ENCODE measurements around the gene ALPP.

ALPP gene

DNA sequence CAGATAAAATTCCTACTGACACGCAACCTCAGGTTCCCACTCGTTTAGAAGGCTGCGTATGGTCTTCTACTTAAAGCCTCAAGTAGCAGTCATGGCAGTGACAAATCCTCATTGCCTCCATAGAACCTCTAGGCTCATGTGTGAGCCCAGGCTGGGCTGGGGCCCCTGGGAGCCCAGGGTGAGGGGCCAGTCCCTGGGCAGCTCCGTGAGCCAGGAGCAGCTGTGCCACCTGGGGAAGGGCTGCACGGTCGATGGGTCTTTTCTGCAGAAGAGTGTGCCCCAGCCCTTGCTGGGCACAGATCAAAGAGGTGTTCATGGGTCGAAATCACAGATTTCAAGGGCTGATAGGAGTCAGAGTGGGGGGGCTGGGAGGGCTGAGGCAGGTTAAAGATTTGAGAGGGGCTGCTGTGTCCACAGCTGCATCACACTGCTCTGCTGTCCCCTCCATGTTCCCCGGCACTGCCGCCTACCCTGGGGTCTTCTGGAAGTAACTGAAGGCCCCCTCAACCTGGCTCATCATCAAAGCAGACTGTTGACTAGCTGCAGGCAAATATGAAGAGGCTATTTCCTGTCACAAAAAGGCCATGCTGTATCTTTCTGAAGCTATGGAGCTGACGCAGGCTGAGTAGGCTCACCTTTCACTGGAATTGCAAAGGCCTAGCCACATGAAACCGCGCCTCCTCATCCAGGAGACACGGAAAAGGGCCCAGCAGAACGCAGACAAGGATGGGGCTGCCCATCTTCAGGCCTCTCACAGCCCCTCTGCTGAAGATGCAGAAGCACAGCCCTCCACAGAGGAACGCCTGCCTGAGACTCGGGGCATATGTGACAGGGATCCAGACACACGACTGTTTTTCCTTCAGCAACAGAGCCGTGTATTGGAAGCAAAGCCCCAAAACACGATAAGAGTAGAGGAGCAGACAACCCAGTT is 35.7 kb upstream of the ALPP start:
- H3K9me3 ChIP-seq (ENCODE audit: control insufficient read depth, insufficient read depth, low read depth, low read length), result no peaks in the 10 kb centered on the region
- no peak overlapping the region for H3K9ac ChIP-seq (ENCODE audit: low read length)
- H3K27ac ChIP-seq (ENCODE audit: low read depth, low read length), result no peak overlapping the region
- H3K36me3 ChIP-seq (ENCODE audit: control insufficient read depth, insufficient read depth, low read length), result no peaks in the 10 kb centered on the region
- H3K4me1 ChIP-seq (ENCODE audit: control insufficient read depth, insufficient read depth, low read length), result peaks cover 3% of the 10 kb centered on the region; the same call in 1 of the 2 replicates
- H3K4me3 ChIP-seq (ENCODE audit: low read depth, low read length), result no peak overlapping the region
- H3K27me3 ChIP-seq (ENCODE audit: control insufficient read depth, insufficient read depth, low read length), result no peaks in the 10 kb centered on the region

DNA sequence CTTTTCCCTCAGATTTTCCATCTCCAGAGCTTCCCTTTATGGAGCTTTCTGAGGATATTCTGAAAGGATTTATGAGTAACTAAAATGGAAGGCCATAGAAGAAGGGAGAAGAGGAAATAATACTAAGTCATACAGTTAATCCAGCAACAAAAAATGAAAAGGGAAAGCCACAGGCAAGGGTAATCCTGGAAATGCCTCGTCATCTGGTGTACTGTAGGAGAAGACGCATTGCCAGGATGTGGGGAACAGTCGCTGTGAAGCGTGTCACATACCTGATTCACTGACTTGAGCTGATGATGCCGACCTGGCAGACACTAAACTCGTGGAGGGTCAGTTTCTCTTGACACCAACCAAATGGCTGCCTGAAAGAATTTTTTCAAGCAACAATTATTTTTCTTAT is 34.7 kb upstream of the ALPP start:
- H3K27me3 ChIP-seq (ENCODE audit: control insufficient read depth, insufficient read depth, low read length), result no peaks in the 10 kb centered on the region
- H3K9ac ChIP-seq (ENCODE audit: low read length), result no peak overlapping the region
- no peak overlapping the region for H3K27ac ChIP-seq (ENCODE audit: low read depth, low read length)
- no peak overlapping the region for H3K4me3 ChIP-seq (ENCODE audit: low read depth, low read length)
- H3K9me3 ChIP-seq (ENCODE audit: control insufficient read depth, insufficient read depth, low read depth, low read length), result no peaks in the 10 kb centered on the region
- peaks cover 3% of the 10 kb centered on the region; the same call in 1 of the 2 replicates for H3K4me1 ChIP-seq (ENCODE audit: control insufficient read depth, insufficient read depth, low read length)
- H3K36me3 ChIP-seq (ENCODE audit: control insufficient read depth, insufficient read depth, low read length), result no peaks in the 10 kb centered on the region

DNA sequence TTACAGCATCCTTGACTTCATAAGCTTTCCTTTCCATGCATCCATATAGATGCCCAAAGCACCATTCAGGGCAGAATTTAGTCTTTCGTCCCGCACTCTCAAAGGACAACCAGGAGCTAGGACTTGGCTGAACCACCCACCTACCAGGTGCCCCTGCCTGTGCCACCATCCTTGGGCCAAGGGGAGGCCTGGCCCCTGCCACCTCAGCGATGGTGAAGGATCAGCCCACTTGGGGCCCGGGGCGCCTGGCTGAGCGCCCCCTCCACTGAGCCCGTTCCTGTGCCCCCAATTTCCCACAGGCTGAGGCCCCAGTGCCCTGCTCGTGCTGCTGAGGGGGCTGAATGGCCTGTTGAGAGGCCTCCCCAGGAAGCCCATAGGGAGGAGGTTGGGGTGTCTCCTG is 33.3 kb upstream of the ALPP start:
- H3K4me1 ChIP-seq (ENCODE audit: control insufficient read depth, insufficient read depth, low read length), result no peaks in the 10 kb centered on the region; the same call in 1 of the 2 replicates
- no peaks in the 10 kb centered on the region for H3K36me3 ChIP-seq (ENCODE audit: control insufficient read depth, insufficient read depth, low read length)
- H3K9ac ChIP-seq (ENCODE audit: low read length), result no peak overlapping the region
- H3K9me3 ChIP-seq (ENCODE audit: control insufficient read depth, insufficient read depth, low read depth, low read length), result no peaks in the 10 kb centered on the region
- no peak overlapping the region for H3K4me3 ChIP-seq (ENCODE audit: low read depth, low read length)
- no peak overlapping the region for H3K27ac ChIP-seq (ENCODE audit: low read depth, low read length)
- peaks cover 11% of the 10 kb centered on the region for H3K27me3 ChIP-seq (ENCODE audit: control insufficient read depth, insufficient read depth, low read length)

DNA sequence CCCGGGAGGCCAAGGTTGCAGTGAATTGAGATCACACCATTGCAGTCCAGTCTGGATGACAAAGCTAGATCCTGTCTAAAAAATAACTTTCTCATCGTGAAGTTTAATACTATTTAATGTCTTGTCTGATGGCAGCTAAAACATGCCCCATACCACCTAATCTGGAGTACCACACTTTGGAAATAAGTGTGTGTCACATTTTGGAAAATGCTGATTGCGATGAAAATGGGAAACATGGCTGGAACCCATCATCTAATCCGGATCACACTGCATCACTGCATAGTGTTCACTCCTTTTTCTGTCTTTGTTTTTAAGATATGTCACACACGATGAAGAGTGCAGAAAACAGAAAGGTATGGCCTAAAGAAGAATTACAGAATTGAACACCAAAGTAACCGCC is 31.2 kb upstream of the ALPP start:
- Histone ChIP-seq H3K9ac (ENCODE audit: low read length) (no peak overlapping the region), H3K4me1 (ENCODE audit: control insufficient read depth, insufficient read depth, low read length) (no peaks in the 10 kb centered on the region; the same call in 1 of the 2 replicates), H3K9me3 (ENCODE audit: control insufficient read depth, insufficient read depth, low read depth, low read length) (no peaks in the 10 kb centered on the region), H3K27me3 (ENCODE audit: control insufficient read depth, insufficient read depth, low read length) (peaks cover 32% of the 10 kb centered on the region), H3K27ac (ENCODE audit: low read depth, low read length) (no peak overlapping the region), H3K4me3 (ENCODE audit: low read depth, low read length) (no peak overlapping the region), H3K36me3 (ENCODE audit: control insufficient read depth, insufficient read depth, low read length) (no peaks in the 10 kb centered on the region)

DNA sequence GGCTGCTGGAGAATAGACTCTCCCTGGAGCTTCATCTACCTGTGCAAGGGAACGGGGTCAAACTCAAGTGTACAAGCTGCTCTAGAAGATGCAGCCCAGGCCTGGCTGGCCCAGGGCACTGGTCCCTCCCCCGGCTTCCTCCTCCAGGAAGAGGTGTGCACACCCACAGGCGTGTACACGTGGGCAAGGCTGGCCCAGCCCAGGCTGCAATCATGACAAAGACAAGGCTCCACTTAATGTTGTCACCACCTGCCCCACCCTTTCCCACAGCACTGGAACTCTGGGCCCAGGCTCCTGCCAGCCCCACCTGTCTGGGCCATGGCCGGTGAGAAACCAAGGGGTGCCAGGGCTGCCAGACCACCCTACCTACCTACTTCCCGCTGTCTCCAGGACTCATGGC is 29.6 kb upstream of the ALPP start:
- H3K4me3 ChIP-seq (ENCODE audit: low read depth, low read length), result no peak overlapping the region
- H3K27ac ChIP-seq (ENCODE audit: low read depth, low read length), result no peak overlapping the region
- H3K9me3 ChIP-seq (ENCODE audit: control insufficient read depth, insufficient read depth, low read depth, low read length), result no peaks in the 10 kb centered on the region
- peaks cover 36% of the 10 kb centered on the region for H3K27me3 ChIP-seq (ENCODE audit: control insufficient read depth, insufficient read depth, low read length)
- no peaks in the 10 kb centered on the region for H3K4me1 ChIP-seq (ENCODE audit: control insufficient read depth, insufficient read depth, low read length)
- no peak overlapping the region for H3K9ac ChIP-seq (ENCODE audit: low read length)
- no peaks in the 10 kb centered on the region for H3K36me3 ChIP-seq (ENCODE audit: control insufficient read depth, insufficient read depth, low read length)

DNA sequence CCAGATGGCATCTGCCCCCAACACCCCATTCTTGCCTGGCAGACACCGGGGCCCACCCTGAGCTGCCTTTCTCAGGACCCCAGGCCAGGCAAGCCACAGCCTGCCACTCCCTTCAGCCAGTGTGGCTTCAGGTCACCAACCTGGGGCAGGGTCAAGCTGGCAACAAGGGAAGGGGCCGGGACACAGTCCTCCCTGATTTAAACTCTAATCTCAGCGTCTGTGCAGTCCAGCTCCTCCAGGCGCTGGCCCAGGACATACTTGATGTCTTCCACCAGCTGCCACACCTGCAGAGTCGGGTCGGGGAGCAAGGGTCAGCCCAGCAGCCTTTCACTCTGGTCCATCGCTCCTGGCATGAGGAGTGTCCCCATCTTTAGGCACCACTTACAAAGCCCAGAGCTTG is 29.0 kb upstream of the ALPP start:
- Histone ChIP-seq H3K36me3 (ENCODE audit: control insufficient read depth, insufficient read depth, low read length) (no peaks in the 10 kb centered on the region), H3K27me3 (ENCODE audit: control insufficient read depth, insufficient read depth, low read length) (peaks cover 36% of the 10 kb centered on the region), H3K4me1 (ENCODE audit: control insufficient read depth, insufficient read depth, low read length) (no peaks in the 10 kb centered on the region), H3K27ac (ENCODE audit: low read depth, low read length) (no peak overlapping the region), H3K9ac (ENCODE audit: low read length) (no peak overlapping the region), H3K4me3 (ENCODE audit: low read depth, low read length) (no peak overlapping the region), H3K9me3 (ENCODE audit: control insufficient read depth, insufficient read depth, low read depth, low read length) (peaks cover 3% of the 10 kb centered on the region)

DNA sequence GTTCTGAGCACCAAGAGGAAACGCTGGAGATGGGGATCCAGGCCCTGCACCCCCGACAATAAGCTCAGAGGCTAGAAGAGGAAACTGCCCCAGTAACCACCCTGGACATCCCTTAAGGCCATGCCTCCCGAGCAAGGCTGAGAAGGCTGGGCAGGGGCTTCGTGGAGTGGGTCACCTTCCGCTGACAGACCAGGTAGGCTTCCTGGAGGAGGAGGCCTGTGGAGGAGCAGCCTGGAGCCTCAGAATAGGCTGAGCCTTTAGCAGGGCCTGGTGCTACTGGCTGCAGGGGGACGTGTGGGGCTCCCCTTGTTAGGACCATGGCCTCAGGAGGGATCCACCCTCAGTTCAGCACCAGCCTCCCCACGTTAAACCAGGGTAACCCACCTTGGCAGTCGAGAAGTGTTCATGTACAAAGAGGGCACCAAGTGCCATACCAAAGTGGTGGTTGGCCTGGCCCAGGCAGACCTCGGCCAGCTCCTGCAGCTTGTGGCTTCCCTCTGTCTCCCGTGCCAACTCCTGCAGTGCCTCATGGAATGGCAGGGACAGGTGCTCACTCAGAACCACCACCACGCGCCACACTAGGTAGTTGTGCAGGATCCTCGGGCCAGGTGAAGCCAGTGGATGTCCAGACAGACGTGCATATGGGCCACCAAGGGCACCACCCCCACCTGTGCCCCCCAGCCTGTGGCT is 28.5 kb upstream of the ALPP start:
- Histone ChIP-seq H3K9me3 (ENCODE audit: control insufficient read depth, insufficient read depth, low read depth, low read length) (peaks cover 9% of the 10 kb centered on the region), H3K27ac (ENCODE audit: low read depth, low read length) (no peak overlapping the region), H3K27me3 (ENCODE audit: control insufficient read depth, insufficient read depth, low read length) (peaks cover 36% of the 10 kb centered on the region), H3K4me3 (ENCODE audit: low read depth, low read length) (no peak overlapping the region), H3K36me3 (ENCODE audit: control insufficient read depth, insufficient read depth, low read length) (no peaks in the 10 kb centered on the region), H3K4me1 (ENCODE audit: control insufficient read depth, insufficient read depth, low read length) (no peaks in the 10 kb centered on the region), H3K9ac (ENCODE audit: low read length) (no peak overlapping the region)

DNA sequence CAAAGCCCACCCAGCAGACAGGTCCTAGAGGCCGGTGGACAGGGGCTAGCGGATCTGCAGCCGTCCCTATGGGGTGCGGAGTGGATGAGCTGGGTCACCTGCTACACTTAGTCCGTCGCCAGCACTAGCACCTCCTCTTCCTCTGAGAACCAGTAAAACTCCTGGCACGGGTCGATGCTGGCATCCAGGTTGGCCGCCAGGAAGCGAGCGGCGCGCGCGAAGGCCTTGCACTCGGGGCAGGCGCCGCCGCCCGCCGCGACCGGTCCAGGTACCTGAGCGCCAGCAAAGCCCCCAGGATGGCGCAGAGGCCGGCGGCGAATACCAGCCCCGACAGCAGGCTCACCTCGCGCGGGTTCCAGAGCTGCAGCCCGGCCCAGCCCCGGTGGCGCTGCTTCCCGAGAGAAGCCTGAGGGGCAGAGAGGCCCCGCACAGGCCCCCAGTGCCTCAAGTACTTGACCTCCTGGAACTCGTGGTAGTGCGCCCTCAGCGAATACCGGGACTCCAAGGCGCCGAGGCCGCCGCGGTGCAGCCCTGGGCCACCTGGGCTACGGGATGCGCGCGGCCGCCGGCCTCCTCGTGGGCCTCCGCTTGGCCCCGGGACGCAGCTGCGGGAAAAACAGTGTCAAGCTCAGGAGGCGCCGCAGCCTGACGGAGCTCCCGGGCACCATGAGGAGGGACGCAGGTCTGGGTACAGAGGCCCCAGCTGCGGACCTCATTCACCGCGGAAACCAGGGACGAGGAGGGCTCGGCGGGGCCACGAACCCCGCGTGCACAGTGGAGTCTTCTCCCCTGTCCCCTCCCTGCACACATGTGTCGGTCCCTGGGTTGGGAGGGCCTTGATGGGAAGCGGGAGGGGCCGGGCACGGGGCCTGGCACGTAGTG is 27.5 kb upstream of the ALPP start:
- Histone ChIP-seq H3K4me3 (ENCODE audit: low read depth, low read length) (no peak overlapping the region), H3K9ac (ENCODE audit: low read length) (no peak overlapping the region), H3K27ac (ENCODE audit: low read depth, low read length) (no peak overlapping the region), H3K4me1 (ENCODE audit: control insufficient read depth, insufficient read depth, low read length) (no peaks in the 10 kb centered on the region), H3K27me3 (ENCODE audit: control insufficient read depth, insufficient read depth, low read length) (peaks cover 36% of the 10 kb centered on the region), H3K36me3 (ENCODE audit: control insufficient read depth, insufficient read depth, low read length) (no peaks in the 10 kb centered on the region), H3K9me3 (ENCODE audit: control insufficient read depth, insufficient read depth, low read depth, low read length) (peaks cover 12% of the 10 kb centered on the region)

DNA sequence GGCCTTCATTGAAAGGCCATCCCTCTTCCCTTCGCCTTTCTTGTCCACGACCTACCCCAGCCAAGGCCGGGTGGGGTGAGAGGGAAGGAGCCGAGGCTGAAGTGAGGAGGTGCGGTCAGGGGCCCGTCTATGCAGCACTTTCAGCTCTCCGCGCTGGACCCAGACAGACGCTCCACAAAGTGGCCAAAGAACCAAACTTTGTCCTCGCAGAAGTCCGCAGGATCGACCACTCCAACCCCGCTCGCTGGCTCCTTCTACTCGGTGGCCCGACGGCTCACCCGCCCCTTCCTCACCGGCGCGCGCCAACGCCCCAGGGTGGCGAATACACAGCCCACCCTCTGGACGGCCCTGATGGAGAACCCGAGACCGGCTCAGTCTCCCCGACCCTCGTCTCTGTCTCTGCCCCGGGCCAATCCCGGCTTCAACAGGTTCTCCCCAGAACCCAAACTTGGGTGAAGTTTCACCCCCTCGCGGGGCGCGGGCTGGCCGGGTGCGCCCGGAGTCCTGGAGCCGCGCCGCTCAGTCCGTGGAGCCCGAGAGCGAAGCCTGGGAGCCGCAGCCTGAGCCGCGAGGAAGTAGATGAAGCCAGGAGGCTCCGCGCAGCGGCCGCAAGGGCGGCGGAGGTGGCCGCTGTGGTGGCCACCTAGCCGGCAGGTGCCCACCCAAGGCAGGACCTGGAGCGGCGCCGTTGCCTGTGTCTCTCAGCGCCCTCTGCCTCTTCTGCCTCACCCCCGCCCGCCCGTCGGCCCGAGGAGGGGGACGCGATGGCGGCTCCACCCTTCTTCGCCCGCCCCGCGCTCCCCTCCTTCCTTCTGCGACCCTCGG is 26.7 kb upstream of the ALPP start:
- Histone ChIP-seq H3K4me3 (ENCODE audit: low read depth, low read length) (peak overlapping the region; percentile 31; the same call in 1 of the 2 replicates), H3K27me3 (ENCODE audit: control insufficient read depth, insufficient read depth, low read length) (peaks cover 36% of the 10 kb centered on the region), H3K9me3 (ENCODE audit: control insufficient read depth, insufficient read depth, low read depth, low read length) (peaks cover 12% of the 10 kb centered on the region), H3K4me1 (ENCODE audit: control insufficient read depth, insufficient read depth, low read length) (no peaks in the 10 kb centered on the region), H3K9ac (ENCODE audit: low read length) (no peak overlapping the region), H3K36me3 (ENCODE audit: control insufficient read depth, insufficient read depth, low read length) (no peaks in the 10 kb centered on the region), H3K27ac (ENCODE audit: low read depth, low read length) (no peak overlapping the region)

DNA sequence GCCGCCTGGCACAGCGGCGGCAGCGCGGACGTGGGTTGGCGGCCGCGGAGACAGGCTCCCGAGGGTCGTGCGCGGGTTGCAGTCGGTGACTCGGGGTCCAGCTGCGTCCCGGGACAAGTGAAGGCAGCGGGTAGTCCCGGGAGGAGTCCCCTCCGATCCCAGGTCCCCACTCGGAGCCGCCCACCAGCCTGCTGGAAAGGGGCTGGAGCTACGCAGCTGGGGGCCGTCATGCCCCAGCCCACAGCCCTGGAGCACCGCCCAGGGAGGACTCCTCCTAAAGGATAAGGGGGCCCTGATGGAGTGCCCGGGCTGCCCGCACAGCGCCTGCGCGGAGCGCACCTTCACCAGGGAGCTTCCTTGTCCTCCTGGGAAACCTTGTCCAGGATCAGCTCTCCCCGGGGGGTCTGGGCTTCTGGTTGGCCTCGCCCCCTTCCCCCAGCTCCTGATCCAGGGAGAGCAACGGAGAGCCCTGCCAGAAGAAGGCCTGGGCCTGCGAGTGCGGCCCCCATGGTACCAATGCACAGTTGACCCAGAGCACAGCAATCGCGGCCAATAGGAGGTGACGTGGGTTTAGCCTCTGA is 25.9 kb upstream of the ALPP start:
- Histone ChIP-seq H3K27me3 (ENCODE audit: control insufficient read depth, insufficient read depth, low read length) (peaks cover 36% of the 10 kb centered on the region), H3K4me3 (ENCODE audit: low read depth, low read length) (peak overlapping the region; percentile 31; the same call in 1 of the 2 replicates), H3K36me3 (ENCODE audit: control insufficient read depth, insufficient read depth, low read length) (no peaks in the 10 kb centered on the region)

More for the DNA sequence above, 25.9 kb upstream of the ALPP start:
- peaks cover 12% of the 10 kb centered on the region for H3K9me3 ChIP-seq (ENCODE audit: control insufficient read depth, insufficient read depth, low read depth, low read length)
- no peaks in the 10 kb centered on the region for H3K4me1 ChIP-seq (ENCODE audit: control insufficient read depth, insufficient read depth, low read length)
- H3K9ac ChIP-seq (ENCODE audit: low read length), result no peak overlapping the region
- no peak overlapping the region for H3K27ac ChIP-seq (ENCODE audit: low read depth, low read length)

Data from HUES6 (cell line).